ENCODE data around the gene ROR2. TPM values are rescaled to one million over a fixed set of nuclear protein-coding genes. Genes with fewer than 3 reads are reported as not detected.
A peak's percentile ranks its signal among the peaks of the same experiment; 100 is the strongest.

Gene ROR2
- total RNA-seq, 1 experiment from 2014 or later: 2.7 TPM

DNA sequence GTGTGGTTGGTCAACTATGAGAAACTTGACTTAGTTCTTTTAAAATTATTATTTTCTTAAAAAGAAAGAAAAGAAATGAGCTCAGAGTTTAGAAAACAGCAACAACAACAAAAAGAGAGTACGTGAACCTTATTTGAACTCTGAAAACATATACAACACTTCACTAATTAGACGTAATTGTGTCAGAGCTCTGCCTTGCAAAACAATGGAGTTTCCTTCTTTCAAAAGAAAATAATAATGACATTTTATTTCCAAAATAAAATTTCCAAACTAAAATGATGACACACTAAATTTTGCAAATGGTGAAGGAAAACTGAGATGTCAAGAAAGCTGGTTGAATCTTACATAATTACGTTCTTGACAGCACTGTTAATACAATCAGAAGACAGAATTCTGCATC lies 15.4 kb downstream of the ROR2 start:
- DNase-seq: no peak
- Histone ChIP-seq H2BK120ac (ENCODE audit: low read depth, low read length, poor library complexity, severe bottlenecking) (no peak overlapping the region), H4K20me1 (ENCODE audit: control insufficient read depth, insufficient read depth, insufficient read length) (no peaks in the 10 kb centered on the region), H3K18ac (ENCODE audit: insufficient read length, low read depth, low read length) (no peak overlapping the region), H3K14ac (ENCODE audit: insufficient read depth, low read length) (no peak overlapping the region), H3K4ac (ENCODE audit: low read depth, low read length) (no peak overlapping the region), H3K9me3 (ENCODE audit: control insufficient read depth, low read depth, low read length) (peaks cover 7% of the 10 kb centered on the region), H3K27ac (ENCODE audit: insufficient read length, low read depth, low read length) (no peak overlapping the region), H3K23me2 (ENCODE audit: insufficient read length, low read depth, low read length, poor library complexity, severe bottlenecking) (no peaks in the 10 kb centered on the region), H3K4me1 (ENCODE audit: insufficient read depth, low read length) (no peaks in the 10 kb centered on the region; the same call in 1 of the 2 replicates), H2BK5ac (ENCODE audit: insufficient read length, low read length) (no peak overlapping the region), H2AFZ (ENCODE audit: low read length) (no peak overlapping the region), H3K79me2 (ENCODE audit: insufficient read depth, low read length) (no peaks in the 10 kb centered on the region), H4K91ac (ENCODE audit: insufficient read length, low read depth, low read length) (no peak overlapping the region), H3K56ac (ENCODE audit: insufficient read length, low read depth, low read length) (no peak overlapping the region), H2AK5ac (ENCODE audit: insufficient read length, low read length) (no peak overlapping the region), H3K4me2 (ENCODE audit: insufficient read depth, insufficient read length, low read length) (no peak overlapping the region), H2BK15ac (ENCODE audit: low read depth, low read length) (no peak overlapping the region), H3K27me3 (ENCODE audit: insufficient read depth, low read length) (no peaks in the 10 kb centered on the region), H4K5ac (ENCODE audit: insufficient read length, low read depth, low read length) (no peak overlapping the region), H3K9ac (ENCODE audit: extremely low read depth, insufficient read length, low read length) (no peak overlapping the region), H2BK20ac (ENCODE audit: low read depth, low read length, poor library complexity, severe bottlenecking) (no peak overlapping the region), H3K79me1 (ENCODE audit: insufficient read depth, low read depth, low read length, poor library complexity, severe bottlenecking) (no peaks in the 10 kb centered on the region), H3T11ph (ENCODE audit: low read length) (no peak overlapping the region), H2BK12ac (ENCODE audit: insufficient read length, low read depth, low read length) (no peak overlapping the region), H3K23ac (ENCODE audit: insufficient read length, low read depth, low read length) (no peak overlapping the region), H4K8ac (replicated peaks; ENCODE audit: insufficient read length, low read depth, low read length) (no peak overlapping the region)
- H3K27me3 Mint-ChIP-seq (ENCODE audit: low read depth): peaks cover 23% of the 10 kb centered on the region
- H3K9me3 Mint-ChIP-seq: peaks cover 26 to 27% of the 10 kb centered on the region in 2 experiments
- H3K36me3 Mint-ChIP-seq (ENCODE audit: insufficient read depth in 1 of 3, low read depth in 3 of 3): peaks cover 9 to 28% (median 20%) of the 10 kb centered on the region in 3 experiments
- no CpG with 5 or more reads among the region's 3 CpGs for WGBS (ENCODE audit: extremely low coverage, insufficient read length, low lambda C conversion rate)
- H3K27ac Mint-ChIP-seq: peak overlapping the region in 1 of 3 experiments; percentile 80; a peak in 1 of 7 replicates
- TF ChIP-seq, protein P1, sequence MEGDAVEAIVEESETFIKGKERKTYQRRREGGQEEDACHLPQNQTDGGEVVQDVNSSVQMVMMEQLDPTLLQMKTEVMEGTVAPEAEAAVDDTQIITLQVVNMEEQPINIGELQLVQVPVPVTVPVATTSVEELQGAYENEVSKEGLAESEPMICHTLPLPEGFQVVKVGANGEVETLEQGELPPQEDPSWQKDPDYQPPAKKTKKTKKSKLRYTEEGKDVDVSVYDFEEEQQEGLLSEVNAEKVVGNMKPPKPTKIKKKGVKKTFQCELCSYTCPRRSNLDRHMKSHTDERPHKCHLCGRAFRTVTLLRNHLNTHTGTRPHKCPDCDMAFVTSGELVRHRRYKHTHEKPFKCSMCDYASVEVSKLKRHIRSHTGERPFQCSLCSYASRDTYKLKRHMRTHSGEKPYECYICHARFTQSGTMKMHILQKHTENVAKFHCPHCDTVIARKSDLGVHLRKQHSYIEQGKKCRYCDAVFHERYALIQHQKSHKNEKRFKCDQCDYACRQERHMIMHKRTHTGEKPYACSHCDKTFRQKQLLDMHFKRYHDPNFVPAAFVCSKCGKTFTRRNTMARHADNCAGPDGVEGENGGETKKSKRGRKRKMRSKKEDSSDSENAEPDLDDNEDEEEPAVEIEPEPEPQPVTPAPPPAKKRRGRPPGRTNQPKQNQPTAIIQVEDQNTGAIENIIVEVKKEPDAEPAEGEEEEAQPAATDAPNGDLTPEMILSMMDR (conservative IDR thresholded peaks at IDR 0.05): no peak
- H3K4me3 Mint-ChIP-seq: no peak overlapping the region
- peaks cover 9 to 17% of the 10 kb centered on the region in 2 experiments for H3K4me1 Mint-ChIP-seq
